Calu3 (cell line): Measurements from ENCODE around the gene WNK2. TPM values are rescaled to one million over a fixed set of nuclear protein-coding genes. Genes with fewer than 3 reads are reported as not detected.

Source experiments
- BruUV-seq: library from RNA; stranded (reverse); fragments of 400-500 nt; replicated peaks from 2 replicates; lab custom pipeline; 2021; lab: Mats Ljungman, UMichigan
- CTCF ChIA-PET: fragments of 300-600 bp; sonication (Branson Sonifier 250); formaldehyde crosslinking; loops from one replicate; lab custom pipeline; 2022; ENCODE audit warnings: antibody characterized with exemption; lab: Charles Lee
- DNase-seq: peaks from one replicate; pipeline ENCODE4 v3.0.0; 2022
- H3K27ac Mint-ChIP-seq: one replicate; pipeline ENCODE4 v1.8.0; 2022; ENCODE audit warnings: mixed read lengths; ENCODE audit not compliant: unreplicated experiment
- H3K27me3 Mint-ChIP-seq: one replicate; pipeline ENCODE4 v1.8.0; 2022; ENCODE audit warnings: mixed read lengths; ENCODE audit not compliant: unreplicated experiment
- H3K36me3 Mint-ChIP-seq: one replicate; pipeline ENCODE4 v1.8.0; 2022; ENCODE audit warnings: mild to moderate bottlenecking, moderate library complexity, mixed read lengths; ENCODE audit not compliant: insufficient read depth, unreplicated experiment
- H3K4me1 Mint-ChIP-seq: one replicate; pipeline ENCODE4 v1.8.0; 2022; ENCODE audit warnings: mild to moderate bottlenecking, low read depth, mixed read lengths; ENCODE audit not compliant: unreplicated experiment
- H3K4me3 Mint-ChIP-seq: one replicate; pipeline ENCODE4 v1.8.0; 2022; ENCODE audit warnings: mild to moderate bottlenecking, low read depth, moderate library complexity, mixed read lengths; ENCODE audit not compliant: unreplicated experiment
- H3K9me3 Mint-ChIP-seq: one replicate; pipeline ENCODE4 v1.8.0; 2022; ENCODE audit warnings: low read depth, mixed read lengths; ENCODE audit not compliant: unreplicated experiment
- intact Hi-C: fragments of 100-400 bp; cut with micrococcal nuclease; formaldehyde crosslinking; loops from one replicate; pipeline ENCODE4 v1.10.0; 2022; ENCODE audit not compliant: unreplicated experiment
- total RNA-seq: library from RNA; stranded (reverse); gene quantifications from 2 replicates; pipeline ENCODE4 v1.2.3, GENCODE V29; 2022
- TF ChIP-seq, protein P1 (sequence below): fragments of 200-600 bp; IDR thresholded peaks from one replicate; pipeline ENCODE4 v1.8.0; 2022; ENCODE audit warnings: antibody characterized with exemption; ENCODE audit not compliant: unreplicated experiment

The WNK2 gene
- total RNA-seq, 1 experiment from 2014 or later: 85.7 TPM

DNA sequence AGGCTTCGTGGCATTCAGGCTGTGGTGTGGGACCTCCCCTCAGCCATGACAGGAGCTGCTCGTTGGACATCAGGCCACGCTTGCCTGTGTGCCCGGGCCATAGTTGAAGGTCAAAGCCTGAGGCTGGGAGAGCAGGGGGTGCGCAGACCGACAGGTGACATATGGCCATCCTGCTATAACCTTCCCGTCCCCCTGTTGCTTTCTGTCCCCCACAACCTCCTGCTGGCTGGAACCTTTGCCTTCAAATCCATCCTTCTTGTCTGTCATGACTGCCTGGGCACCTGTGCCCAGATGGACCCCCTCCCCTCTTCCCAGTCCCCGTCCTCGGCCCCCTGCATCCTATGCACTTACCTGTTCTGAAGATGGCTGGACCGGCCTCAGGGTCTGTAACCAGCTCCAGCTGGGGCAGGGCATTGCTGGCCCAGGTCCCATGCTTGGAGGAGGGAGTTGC lies 83.2 kb downstream of the WNK2 start:
- intact Hi-C loops: no loop called here
- TF ChIP-seq, protein P1, sequence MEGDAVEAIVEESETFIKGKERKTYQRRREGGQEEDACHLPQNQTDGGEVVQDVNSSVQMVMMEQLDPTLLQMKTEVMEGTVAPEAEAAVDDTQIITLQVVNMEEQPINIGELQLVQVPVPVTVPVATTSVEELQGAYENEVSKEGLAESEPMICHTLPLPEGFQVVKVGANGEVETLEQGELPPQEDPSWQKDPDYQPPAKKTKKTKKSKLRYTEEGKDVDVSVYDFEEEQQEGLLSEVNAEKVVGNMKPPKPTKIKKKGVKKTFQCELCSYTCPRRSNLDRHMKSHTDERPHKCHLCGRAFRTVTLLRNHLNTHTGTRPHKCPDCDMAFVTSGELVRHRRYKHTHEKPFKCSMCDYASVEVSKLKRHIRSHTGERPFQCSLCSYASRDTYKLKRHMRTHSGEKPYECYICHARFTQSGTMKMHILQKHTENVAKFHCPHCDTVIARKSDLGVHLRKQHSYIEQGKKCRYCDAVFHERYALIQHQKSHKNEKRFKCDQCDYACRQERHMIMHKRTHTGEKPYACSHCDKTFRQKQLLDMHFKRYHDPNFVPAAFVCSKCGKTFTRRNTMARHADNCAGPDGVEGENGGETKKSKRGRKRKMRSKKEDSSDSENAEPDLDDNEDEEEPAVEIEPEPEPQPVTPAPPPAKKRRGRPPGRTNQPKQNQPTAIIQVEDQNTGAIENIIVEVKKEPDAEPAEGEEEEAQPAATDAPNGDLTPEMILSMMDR: no peak
- no peaks in the 10 kb centered on the region for H3K4me1 Mint-ChIP-seq
- no peaks in the 10 kb centered on the region for H3K27me3 Mint-ChIP-seq
- CTCF ChIA-PET: no interaction called here
- H3K9me3 Mint-ChIP-seq: no peaks in the 10 kb centered on the region
- no peak for DNase-seq
- H3K4me3 Mint-ChIP-seq: no peak overlapping the region
- H3K36me3 Mint-ChIP-seq: peaks cover 32% of the 10 kb centered on the region
- BruUV-seq: no TSS peak
- no peak overlapping the region for H3K27ac Mint-ChIP-seq

DNA sequence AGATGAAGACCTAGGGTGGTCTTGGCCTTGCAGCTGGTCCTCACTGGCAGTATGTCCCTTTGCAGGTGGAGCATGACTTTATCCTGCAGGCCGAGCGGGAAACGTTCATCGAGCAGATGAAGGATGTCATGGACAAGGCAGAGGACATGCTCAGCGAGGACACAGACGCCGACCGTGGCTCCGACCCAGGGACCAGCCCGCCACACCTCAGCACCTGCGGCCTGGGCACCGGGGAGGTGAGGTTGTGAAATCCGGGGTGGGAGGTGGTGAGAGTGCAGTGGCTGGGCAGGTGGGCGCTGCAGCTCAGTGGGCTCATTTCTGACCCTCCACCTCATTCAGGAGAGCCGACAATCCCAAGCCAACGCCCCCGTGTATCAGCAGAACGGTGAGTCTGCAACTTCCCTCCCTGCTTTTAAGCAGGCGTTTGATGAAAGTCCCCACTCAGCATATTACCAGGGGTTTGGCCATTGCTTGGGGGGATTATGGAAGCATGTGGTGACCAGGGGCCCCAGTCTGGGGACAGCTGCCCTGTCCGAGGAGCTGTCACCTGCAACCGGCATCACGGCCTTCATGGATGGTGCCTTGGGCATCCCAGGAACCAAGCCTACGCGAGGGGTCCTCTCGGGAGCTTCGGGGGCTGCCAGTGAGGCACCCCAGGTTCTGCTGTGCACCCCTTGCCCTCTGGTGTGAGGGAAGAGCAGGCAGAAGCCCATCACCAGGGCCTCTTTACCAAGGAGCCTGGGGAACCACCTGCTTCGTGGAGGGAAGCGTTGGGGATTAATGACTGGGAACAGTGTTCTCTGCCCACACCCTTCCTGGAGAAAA lies 84.0 kb downstream of the WNK2 start:
- no peaks in the 10 kb centered on the region for H3K9me3 Mint-ChIP-seq
- TF ChIP-seq, protein P1: no peak
- DNase-seq: no peak
- H3K36me3 Mint-ChIP-seq: peaks cover 31% of the 10 kb centered on the region
- no peak overlapping the region for H3K4me3 Mint-ChIP-seq
- no peaks in the 10 kb centered on the region for H3K4me1 Mint-ChIP-seq
- H3K27me3 Mint-ChIP-seq: no peaks in the 10 kb centered on the region
- no TSS peak for BruUV-seq
- intact Hi-C loops: no loop called here
- no peak overlapping the region for H3K27ac Mint-ChIP-seq
- CTCF ChIA-PET: no interaction called here

DNA sequence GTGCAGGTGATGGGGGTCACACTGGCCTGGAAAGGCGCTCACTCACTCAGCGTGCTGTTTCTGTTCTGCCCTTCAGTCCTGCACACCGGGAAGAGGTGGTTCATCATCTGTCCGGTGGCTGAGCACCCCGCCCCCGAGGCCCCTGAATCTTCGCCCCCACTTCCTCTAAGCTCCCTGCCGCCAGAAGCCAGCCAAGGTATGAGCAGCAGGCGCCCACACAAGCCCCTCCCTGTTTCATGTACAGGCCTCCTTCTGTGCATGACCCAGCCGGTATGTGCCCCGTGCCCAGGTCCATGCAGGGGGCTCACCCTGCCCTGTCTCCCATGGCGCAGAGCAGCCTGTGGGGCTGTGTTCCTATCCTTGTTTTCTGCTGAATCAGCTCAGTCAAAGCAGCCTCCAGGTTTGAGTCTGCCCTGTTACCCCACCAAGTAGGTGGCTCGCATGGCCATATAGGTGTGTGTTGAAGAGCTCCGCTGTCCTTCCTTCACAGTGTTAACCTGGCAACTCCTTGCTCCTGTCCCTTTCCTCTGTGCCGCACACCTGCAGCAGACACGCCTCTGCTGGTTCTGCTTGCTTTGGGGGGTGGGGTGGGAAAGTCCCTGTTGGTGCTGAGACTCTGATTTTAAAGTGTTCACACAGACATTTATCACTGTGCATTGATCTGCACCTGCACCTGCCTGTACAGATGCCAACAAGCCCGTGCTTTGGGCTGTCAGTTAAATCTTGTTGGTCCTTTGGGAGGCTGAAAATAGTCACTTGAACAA lies 84.8 kb downstream of the WNK2 start:
- no TSS peak for BruUV-seq
- H3K36me3 Mint-ChIP-seq: peaks cover 27% of the 10 kb centered on the region
- DNase-seq: no peak
- no peaks in the 10 kb centered on the region for H3K9me3 Mint-ChIP-seq
- TF ChIP-seq, protein P1: no peak
- no peak overlapping the region for H3K27ac Mint-ChIP-seq
- H3K4me1 Mint-ChIP-seq: no peaks in the 10 kb centered on the region
- CTCF ChIA-PET: no interaction called here
- H3K4me3 Mint-ChIP-seq: no peak overlapping the region
- intact Hi-C loops: no loop called here
- no peaks in the 10 kb centered on the region for H3K27me3 Mint-ChIP-seq

GRCh38 chr9:93270976-93271375 lies 87.0 kb downstream of the WNK2 start:
- H3K9me3 Mint-ChIP-seq: no peaks in the 10 kb centered on the region
- TF ChIP-seq, protein P1: no peak
- CTCF ChIA-PET: no interaction called here
- peaks cover 22% of the 10 kb centered on the region for H3K36me3 Mint-ChIP-seq
- no TSS peak for BruUV-seq
- no peaks in the 10 kb centered on the region for H3K27me3 Mint-ChIP-seq
- H3K4me3 Mint-ChIP-seq: no peak overlapping the region
- no peak overlapping the region for H3K27ac Mint-ChIP-seq
- intact Hi-C loops: no loop called here
- no peak for DNase-seq
- H3K4me1 Mint-ChIP-seq: no peaks in the 10 kb centered on the region
